AG04449 (cell line): ENCODE measurements around the gene CCDC61.

Source experiments
- CTCF ChIA-PET: fragments of 350-600 bp; formaldehyde crosslinking; extraction: SDS; loops from one replicate; lab custom pipeline; 2021; ENCODE audit warnings: antibody characterized with exemption; lab: Yijun Ruan, JAX
- POLR2A ChIA-PET: fragments of 400-600, 350-600 bp; formaldehyde crosslinking; extraction: SDS; loops from one replicate; lab custom pipeline; 2020; ENCODE audit warnings: antibody characterized with exemption, inconsistent platforms; lab: Yijun Ruan, JAX
- DNase-seq: peaks from one replicate; pipeline ENCODE4 v3.0.0-alpha.2; 2010; ENCODE audit warnings: low read depth, low spot score
- H3K4me3 ChIP-seq: 2 replicates; pipeline ENCODE4 v1.5.1; 2011; ENCODE audit warnings: low read depth, mild to moderate bottlenecking, control low read depth, low read length
- TF ChIP-seq, protein P1 (sequence below): IDR thresholded peaks from one replicate; pipeline ENCODE4 v1.5.1; 2011; ENCODE audit warnings: mild to moderate bottlenecking, moderate library complexity, low read length, control low read depth, inconsistent platforms; ENCODE audit not compliant: insufficient read depth; ENCODE audit errors: missing control alignments

Gene CCDC61

DNA sequence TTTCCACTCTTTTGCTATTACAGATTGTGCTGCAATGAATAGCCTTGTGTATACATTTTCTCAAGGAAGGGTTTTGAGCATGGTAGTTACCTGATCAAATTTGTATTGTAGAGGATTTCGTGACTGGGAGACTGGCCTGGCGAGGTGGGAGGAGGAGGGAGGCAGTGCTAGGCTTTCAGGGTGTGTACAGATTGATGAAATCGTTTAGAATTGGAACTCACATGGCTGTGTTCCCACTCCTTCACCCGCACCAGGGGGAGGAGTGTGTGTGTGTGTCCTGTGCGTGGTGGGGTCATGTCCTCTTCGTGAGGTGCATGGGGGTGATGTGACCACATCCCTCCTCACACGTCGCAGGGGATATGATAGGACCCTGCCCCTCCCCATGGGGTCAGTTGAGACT is 19.3 kb downstream of the CCDC61 start:
- H3K4me3 ChIP-seq, result no peak overlapping the region

DNA sequence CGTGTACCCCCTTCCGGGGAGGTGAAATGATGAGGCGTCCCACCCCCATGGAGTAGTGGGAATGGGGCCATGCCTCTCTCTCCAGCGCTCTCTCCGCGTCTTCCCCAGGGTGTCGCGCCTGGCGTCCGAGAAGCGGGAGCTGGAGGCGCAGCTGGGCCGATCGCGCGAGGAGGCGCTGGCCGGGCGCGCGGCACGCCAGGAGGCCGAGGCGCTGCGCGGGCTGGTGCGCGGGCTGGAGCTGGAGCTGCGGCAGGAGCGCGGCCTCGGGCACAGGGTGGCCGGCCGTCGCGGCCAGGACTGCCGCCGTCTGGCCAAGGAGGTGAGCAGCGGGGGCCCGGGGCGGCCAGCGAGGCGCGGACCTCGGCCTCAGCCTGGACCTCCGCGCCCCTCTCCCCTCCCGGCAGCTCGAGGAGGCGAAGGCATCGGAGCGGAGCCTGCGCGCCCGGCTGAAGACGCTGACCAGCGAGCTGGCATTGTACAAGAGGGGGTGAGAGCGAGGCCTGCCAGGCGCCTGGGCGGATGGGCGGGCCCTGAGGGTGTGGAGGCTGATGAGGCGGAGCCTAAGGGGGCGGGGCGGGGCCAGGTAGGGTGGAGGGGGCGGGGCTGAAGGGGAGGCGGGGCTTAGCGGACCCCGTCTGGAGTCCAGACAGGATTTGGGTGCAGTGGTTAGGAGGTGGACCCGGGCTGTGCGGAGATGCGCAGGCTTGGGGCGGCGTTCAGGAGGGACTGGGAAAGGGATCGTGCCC is 19.8 kb downstream of the CCDC61 start:
- H3K4me3 ChIP-seq, result peak overlapping the region; percentile 20
- TF ChIP-seq, protein P1, sequence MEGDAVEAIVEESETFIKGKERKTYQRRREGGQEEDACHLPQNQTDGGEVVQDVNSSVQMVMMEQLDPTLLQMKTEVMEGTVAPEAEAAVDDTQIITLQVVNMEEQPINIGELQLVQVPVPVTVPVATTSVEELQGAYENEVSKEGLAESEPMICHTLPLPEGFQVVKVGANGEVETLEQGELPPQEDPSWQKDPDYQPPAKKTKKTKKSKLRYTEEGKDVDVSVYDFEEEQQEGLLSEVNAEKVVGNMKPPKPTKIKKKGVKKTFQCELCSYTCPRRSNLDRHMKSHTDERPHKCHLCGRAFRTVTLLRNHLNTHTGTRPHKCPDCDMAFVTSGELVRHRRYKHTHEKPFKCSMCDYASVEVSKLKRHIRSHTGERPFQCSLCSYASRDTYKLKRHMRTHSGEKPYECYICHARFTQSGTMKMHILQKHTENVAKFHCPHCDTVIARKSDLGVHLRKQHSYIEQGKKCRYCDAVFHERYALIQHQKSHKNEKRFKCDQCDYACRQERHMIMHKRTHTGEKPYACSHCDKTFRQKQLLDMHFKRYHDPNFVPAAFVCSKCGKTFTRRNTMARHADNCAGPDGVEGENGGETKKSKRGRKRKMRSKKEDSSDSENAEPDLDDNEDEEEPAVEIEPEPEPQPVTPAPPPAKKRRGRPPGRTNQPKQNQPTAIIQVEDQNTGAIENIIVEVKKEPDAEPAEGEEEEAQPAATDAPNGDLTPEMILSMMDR, result no peak
- ChIA-PET POLR2A (no interaction called here), CTCF (interaction anchor here (1.0 to 23.4 kb wide), 8 partner anchors 10 to 257 kb away, joined by 3 to 523 read pairs (median 10); no protein-coding TSS in a partner anchor)
- DNase-seq, result no peak

More for the DNA sequence above, 19.3 kb downstream of the CCDC61 start:
- ChIA-PET CTCF (interaction anchor here (1.0 to 23.4 kb wide), 6 partner anchors 9 to 250 kb away, joined by 3 to 523 read pairs (median 17); no protein-coding TSS in a partner anchor), POLR2A (no interaction called here)
- TF ChIP-seq, protein P1, result no peak
- no peak for DNase-seq

DNA sequence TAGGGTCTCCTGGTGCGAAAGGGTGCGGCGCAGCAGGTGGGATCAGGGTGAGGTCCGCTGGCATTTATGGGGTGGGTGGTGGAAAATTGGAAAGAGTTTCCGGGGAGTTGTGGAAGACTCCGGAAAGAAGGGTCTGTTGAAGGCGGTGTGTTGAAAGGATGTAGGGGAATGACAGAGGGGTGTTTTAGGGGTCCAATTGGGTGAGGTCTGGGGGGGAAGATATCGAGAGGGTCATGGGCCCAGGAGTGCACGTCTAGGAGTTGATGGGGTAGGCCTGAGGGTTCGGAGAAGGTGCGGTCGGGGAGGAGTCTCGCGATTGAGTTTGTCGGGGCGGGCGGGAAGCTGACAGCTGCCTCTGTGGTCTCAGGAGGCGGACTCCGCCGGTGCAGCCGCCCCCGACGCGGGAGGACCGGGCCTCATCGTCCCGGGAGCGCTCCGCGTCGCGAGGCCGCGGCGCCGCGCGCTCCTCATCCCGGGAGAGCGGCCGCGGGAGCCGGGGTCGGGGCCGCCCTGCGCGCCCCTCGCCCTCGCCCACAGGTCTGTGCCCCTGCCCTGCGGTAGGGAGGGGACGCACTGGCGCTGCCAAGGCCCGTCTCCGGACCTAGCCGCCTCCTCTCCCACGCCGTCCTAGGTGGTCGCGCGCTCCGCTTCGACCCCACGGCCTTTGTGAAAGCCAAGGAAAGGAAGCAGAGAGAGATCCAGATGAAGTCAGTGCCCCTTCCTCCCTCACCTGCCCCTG is 20.6 kb downstream of the CCDC61 start:
- TF ChIP-seq, protein P1, result no peak
- ChIA-PET POLR2A (no interaction called here), CTCF (interaction anchor here (0.9 to 23.4 kb wide), 13 partner anchors 10 to 256 kb away, joined by 3 to 523 read pairs (median 8); no protein-coding TSS in a partner anchor)
- H3K4me3 ChIP-seq, result peak overlapping the region; percentile 62
- DNase-seq, result no peak

DNA sequence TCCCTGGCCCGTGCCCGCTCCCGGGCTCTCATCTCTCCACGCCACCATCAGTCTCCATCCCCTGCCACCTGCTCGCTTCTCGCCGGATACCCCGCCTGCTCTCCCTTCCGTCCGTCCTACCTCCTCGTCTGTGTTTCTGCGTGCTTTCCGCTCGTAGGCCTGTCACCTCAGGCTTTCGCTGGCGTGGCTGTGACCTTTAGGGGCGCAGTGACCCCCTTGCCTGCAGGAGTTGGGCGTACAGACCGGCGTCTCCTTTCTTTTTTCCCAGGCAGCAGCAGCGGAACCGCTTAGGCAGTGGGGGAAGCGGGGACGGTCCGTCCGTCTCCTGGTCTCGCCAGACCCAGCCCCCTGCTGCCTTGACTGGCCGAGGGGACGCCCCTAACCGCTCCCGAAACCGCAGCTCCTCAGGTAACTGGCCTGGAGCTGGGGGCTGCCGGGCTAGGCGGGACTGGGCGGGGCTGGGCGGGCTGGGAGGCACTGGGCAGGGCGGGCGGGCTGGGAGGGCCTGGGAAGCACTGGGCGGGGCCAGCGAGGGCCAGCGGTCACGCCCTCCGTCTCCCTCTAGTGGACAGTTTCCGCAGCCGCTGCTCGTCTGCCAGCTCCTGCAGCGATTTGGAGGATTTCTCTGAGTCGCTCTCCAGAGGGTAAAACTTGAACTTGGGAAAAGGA is 21.3 kb downstream of the CCDC61 start:
- POLR2A ChIA-PET, result interaction anchor here (0.5 kb wide), 1 partner anchor 584 kb away, joined by 3 read pairs; no protein-coding TSS in a partner anchor
- CTCF ChIA-PET, result interaction anchor here (0.8 to 23.4 kb wide), 29 partner anchors 10 to 336 kb away, joined by 3 to 523 read pairs (median 4); partner anchors contain the start of gene CCDC61
- DNase-seq, result no peak
- H3K4me3 ChIP-seq, result peak overlapping the region; percentile 62
- TF ChIP-seq, protein P1, result peak; percentile 89

DNA sequence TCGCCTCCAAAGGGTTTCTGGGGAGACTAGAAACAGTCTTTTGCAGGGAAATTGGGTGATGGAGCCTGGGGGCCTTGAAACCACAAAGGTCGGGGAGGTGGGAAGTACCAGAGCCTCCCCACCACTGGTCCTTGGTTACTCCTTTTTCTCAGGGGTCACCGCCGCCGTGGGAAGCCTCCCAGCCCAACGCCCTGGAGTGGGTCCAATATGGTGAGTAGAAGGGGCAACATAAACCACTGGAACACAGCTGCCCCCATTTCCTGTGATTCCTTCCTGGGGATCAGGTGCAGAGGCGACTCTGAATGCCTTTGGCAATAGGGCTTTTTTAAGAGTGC is 21.8 kb downstream of the CCDC61 start:
- POLR2A ChIA-PET, result no interaction called here
- TF ChIP-seq, protein P1, result no peak

More for the DNA sequence above, 21.8 kb downstream of the CCDC61 start:
- H3K4me3 ChIP-seq, result no peak overlapping the region
- no peak for DNase-seq
- CTCF ChIA-PET, result interaction anchor here (0.8 to 23.4 kb wide), 29 partner anchors 10 to 336 kb away, joined by 3 to 523 read pairs (median 4); partner anchors contain the start of gene CCDC61
